ENCODE data around the gene APOLD1.
"Not testable (repeated sequence)": the region's sequence is repeated elsewhere in the genome, so short reads cannot be mapped to it uniquely, and the experiment has no call there.

APOLD1 gene, protein sequence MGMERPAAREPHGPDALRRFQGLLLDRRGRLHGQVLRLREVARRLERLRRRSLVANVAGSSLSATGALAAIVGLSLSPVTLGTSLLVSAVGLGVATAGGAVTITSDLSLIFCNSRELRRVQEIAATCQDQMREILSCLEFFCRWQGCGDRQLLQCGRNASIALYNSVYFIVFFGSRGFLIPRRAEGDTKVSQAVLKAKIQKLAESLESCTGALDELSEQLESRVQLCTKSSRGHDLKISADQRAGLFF

DNA sequence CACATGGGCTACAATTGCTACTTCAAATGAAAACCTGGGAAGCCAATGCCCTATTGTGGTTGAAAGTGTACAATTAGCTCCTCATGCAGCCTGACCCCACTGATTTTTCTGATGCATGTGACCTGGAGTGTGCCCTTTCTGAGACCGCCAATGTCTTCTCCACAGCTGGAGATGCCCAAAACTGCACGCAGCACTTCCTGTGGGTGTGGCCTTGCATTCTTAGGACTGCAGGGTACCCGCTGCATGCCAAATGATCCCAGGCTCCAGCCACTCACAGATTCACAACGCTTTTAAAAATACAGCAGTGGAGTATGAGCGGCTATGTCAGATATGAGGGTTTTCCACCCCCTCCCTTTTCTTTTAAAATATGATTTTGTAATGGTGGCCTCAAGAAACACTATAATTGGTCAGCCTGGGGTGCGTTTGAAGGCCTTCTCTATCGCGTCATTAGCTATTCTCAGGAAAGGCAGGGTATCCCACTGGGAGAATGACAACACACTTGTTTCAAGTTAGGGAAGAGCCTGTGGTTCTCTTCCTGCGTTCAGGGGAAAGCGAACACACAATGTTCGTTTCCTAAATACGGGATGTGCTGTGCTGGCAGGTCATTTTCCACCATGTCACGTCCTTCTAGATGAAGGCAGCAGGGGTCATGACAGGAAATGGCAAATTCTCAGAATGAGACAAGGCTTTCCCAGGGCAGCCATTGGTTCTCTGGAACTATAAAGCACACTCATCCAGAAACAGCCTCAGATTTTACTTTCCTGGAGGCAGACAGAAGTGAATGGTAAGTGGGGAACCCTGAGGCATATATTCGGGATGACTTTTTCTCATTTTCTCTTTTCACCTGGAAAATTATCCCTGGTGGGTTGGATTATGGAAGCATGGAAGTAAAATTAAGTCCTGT is at the start of gene APOLD1:
Gene APOLD1 (plus strand): TSS at position 749 of the 904 bp plus-strand sequence. CDS start 33 bp downstream, at position 782.
- DNase-seq (ENCODE audit: low spot score), result no peak

DNA sequence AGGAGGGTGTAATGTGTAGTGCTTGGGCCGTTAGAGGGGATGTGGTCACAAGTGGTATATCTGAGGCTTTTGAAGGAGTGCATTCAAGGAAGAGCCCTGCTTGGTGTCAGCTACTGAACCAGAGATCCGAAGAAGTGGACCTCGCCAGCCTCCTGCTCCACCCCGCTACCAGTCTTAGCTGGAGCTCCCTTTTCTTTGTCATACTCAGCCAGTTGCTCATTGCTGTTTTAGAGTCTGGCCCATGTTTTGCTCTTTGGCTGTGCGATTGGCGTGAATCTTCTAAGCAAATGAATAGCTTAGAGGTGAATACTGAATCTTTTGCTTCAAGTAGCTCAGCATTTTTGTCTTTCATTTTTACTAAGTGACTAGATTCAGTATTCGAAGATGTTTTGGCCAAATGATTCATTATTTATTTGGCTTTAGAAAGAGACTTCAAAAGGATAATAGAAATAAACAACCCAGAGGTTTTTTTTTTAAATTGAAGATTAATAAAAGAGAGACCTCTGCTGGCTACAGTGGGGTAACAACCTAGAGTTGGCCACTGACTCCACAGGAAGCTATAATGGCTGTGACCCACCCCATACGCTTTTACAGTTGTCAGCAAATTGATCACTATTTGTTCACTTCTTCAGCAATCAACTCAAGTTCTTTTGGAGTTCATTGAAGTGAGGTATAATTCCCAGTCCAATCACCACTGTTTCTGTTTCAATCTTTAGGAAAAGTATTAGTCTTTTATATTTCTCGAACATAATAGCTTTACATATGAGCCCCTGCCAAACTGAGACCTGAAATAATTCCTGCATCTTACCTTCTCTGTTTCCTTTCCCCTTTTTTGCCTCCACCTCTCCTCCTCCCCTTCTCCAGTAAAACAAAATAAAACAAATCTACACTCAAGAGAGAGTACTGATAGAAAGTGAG is 48.4 kb upstream of the APOLD1 start:
- DNase-seq (ENCODE audit: low spot score), result peak; percentile 66

DNA sequence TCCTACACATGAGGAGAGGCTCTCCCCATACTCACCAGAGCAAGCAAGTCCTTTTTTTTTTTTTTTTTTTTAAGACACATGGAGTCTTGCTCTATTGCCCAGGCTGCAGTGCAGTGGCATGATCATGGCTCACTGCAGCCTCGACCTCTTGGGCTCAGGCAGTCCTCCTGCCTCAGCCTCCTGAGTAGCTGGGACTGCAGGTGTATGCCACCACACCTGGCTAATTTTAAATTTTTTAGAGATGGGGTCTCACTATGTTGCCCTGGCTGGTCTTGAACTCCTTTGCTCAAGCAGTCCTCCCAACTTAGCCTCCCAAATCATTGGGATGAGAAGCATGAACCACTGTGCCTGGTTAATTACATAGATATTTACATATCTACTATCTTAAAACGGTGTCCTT is 47.3 kb upstream of the APOLD1 start:
- not testable (repeated sequence) for DNase-seq (ENCODE audit: low spot score)

DNA sequence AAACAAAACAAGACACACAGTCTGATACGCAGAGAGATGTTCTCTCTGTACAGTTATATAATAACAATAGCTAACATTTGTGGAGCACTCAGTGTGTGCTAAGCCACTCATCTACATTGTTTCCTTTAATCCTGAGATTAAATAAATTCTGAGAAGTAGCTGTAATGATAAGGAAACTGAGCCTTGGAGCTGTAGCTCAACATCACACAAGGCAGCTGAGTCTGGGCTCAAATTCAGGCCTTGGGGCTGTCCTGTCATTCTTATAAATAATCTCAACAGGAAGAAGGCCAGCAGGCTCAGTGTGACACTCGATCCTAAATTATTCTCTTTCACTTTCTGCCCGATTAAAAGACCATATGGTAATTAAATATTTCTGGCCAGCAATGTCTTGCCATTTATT is 43.8 kb upstream of the APOLD1 start:
- DNase-seq (ENCODE audit: low spot score), result no peak

DNA sequence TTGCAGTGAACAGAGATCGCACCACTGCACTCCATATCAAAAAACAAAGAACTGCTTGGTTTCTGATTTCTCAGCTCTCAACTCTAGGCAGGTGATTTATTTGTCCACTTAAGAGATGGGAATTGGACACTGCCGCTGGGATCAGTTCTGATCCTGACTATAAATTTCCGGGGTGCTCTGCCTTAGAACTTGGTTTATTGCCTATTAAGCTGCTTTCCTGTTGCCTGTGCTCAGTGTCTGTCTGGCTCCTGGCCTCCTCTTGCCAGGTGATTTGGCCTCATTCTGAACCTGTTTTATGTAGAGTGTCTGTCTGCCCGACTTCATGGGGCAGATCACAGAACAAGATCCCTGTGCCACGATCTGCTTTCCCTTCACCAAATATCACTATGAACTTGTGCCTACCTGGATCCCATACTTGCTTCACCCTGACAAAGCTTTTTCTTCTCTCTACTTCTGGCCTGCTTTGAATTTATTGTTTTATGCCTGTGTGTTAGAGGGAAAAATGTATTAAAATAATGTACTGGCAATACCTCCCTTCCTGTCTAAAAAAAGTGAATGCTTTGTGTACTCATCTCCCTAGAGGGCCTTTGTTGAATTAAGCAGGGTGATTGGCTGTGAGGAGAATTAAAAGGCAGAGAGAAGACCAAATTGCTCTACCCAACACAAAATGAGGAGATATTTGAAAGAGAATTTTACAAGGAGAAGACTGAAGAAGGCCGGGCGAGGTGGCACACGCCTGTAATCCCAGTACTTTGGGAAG is 40.7 kb upstream of the APOLD1 start:
- DNase-seq (ENCODE audit: low spot score), result no peak

DNA sequence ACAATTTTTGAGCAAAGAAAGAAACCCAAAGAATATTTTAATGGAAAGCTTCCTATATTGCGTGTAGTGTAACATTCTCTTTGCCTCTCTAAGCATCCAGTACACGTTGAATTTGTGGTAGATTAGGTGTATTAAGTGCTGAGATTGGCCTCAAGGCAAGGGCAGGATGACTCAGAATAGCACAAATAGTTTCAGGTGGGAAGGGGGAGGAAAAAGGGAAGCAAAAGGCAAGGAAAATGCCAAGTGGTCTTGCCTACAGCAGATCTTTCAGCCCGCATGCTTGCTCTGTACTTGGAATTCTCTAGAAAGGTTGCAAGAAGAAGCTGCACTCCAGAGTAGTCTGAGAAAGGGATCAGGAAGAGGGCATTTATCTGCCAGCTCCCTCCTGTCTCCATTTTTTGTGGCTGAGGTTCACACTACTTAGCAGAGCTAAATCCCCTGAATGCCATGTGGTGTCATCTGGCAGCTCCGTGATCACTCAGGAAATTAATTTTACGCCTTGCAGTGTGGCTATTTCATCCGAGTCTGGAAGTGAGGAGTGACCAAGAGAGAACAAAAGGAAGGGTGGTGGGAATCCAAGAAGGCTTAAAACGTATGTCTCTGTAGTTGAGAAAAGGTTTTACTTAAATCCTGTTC is 39.8 kb upstream of the APOLD1 start:
- DNase-seq (ENCODE audit: low spot score), result no peak

DNA sequence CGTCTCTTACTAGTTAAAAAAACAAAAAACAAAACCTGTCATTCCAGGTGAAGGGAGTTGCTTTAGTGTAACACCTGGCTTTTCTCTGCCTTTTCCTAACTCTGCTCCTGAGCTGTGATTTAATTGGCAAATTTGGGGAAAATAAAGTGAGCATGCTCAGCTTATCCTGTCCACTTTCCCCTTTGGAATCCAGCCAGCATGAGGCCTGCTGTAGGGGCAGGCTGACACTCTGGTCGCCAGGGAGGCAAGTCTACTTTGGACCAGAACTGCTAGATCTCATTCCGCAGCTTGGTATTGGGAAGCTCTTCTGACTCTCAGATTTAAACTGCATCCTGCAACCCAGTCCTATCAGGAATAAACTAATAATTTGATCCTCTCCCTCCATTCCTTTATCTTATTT is 38.2 kb upstream of the APOLD1 start:
- DNase-seq (ENCODE audit: low spot score), result no peak

DNA sequence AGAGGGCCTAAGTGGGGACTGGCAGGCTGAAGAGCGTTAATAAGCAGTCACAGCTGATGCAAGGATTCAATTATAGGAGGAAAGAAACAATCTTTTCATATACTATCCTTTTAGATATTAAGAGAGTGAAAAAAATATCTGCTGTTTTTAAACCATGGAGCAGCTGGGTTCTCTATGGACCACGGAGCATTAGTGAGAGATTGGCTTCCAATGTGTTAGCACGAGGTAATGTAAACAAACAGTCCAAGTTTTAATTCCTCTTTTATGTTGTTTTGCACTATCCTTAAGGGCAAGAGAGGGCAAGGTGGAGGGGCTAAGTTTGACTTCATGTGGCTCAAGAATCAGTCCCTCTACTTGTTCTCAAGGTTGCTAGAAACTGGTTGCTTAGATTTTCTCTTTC is 37.4 kb upstream of the APOLD1 start:
- no peak for DNase-seq (ENCODE audit: low spot score)

DNA sequence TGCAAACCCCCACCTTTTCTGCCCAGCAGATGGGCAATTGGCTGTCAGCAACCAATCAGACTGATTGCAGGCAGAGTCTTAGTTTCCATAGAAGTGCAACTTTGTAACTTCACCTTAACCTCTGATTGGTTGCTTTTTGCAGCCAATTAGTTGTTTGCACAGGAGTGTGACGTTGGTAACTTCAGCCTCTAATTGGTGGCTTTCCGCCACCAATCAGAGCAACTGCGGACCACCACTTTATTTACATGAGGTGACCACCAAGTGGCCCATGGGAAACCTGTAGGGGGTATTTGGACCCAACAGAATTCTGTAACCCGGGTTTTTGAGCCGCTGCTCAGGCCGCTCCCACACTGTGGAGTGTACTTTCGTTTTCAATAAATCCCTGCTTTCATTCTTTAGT is 36.0 kb upstream of the APOLD1 start:
- DNase-seq (ENCODE audit: low spot score), result no peak

DNA sequence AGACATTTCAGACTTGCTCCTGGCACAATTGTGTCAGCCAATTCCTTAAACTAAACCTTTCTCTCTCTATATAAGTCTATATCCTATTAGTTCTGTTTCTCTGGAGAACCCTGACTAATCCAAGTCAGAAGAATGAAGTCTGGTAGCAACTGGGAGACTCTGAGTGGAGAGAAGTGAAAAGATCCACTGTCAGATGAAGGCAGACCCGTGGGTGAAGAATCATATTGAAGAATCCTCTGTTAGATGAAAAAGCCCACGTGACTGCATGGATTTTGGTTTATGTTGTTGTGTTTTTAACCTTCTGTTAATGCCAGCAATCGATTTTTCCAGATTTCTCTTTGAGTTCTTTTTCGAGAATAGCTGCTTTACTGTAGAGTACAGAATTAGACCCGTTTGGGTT is 29.5 kb upstream of the APOLD1 start:
- no peak for DNase-seq (ENCODE audit: low spot score)

DNA sequence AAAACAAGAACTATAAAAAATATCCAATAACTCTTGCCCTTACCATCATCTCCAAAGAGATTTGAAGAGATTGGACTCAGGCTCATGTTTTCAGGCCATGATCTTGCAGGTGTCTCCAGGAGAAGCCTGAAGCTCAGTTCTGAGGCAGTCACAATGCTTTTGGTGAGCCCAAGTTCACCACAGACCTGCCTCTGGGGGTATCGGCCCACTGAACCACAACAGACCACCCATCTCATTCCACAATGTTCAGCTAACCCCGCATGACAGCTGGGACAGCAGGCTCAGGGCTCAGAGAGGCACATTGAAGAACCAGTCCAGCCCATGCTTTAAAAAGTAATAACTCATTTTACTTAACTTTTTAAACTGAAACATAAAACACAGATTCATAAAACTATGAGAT is 28.3 kb upstream of the APOLD1 start:
- no peak for DNase-seq (ENCODE audit: low spot score)

DNA sequence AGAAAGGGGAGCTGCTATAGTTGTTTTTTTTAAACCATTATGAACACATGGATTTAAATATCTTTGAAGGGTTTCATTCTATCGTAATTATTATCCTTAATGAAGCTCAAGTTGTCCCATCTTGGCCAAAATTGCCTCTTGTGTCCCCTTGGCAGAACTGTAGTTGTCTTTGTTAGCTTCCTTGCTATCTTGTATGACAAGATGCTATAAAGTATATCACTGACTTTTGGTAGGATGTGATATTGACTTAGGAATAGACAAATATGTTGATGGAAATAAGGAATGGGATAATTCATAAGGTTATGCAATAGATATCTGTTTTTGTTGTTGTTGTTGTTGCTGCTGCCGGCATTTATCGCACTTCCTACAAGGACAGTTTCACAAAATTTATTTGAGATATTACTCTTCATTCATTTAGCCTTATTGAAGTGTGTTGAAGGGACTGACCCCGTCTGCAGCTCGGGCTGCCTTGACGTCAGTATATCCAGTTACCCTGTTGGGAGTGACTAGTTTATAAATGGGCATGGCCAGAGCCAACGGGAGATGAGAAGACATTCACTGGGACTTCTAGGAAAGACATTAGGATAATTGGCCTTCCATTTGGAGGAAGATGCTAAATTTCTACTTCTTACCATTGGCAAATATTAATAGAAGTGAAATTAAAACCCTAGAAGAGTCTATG is 26.1 kb upstream of the APOLD1 start:
- DNase-seq (ENCODE audit: low spot score), result no peak

DNA sequence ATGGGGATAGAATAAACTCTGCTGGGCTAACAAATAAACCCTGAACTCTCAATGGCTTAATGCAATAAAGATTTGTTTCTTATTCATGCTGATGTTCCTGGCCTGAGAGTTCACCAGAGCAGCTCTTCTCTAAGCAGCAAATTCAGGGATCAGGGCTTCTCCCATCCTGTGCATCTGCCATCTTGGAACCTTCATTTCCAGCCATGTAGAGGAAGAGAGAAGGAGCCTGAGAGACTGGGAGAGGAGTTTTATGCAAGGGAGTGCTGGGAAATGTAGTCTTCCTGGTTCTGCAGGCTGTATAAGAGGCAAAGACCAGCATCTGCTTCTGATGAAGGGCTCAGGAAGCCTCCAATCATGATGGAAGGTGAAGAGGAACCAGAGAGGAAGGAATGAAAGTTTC is 20.6 kb upstream of the APOLD1 start:
- DNase-seq (ENCODE audit: low spot score), result no peak

DNA sequence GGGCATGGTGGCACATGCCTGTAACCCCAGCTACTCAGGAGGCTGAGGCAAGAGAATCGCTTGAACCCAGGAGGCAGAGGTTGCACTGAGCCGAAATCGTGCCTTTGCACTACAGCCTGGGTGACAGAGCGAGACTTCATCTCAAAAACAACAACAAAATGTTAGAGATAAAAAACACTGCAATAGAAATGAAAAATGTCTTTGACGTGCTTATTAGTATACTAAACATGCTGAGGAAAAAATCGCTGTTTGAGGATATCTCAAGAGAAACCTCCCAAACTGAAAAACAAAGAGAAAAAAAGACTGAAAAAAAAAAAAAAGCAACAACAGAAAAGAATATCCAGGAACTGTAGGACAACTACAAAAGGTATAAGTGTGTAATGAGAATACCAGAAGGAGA is 15.2 kb upstream of the APOLD1 start:
- DNase-seq (ENCODE audit: low spot score), result no peak

DNA sequence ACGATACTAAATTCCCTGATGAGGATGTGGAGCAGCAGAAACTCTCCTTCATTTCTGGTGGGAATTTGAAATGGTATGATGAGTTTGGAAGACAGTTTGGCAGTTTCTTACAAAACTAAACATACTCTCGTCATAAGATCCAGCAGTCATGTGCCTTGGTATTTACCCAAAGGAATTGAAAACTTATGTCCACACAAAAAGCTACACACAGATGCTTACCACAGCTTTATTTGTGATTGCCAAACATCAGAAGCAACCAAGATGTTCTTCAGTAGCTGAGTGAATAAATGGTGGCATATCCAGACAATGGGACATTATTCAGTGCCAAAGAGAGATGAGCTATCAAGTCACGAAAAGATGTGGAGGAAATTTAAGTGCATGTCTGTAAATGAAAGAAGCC is 10.7 kb upstream of the APOLD1 start:
- no peak for DNase-seq (ENCODE audit: low spot score)

DNA sequence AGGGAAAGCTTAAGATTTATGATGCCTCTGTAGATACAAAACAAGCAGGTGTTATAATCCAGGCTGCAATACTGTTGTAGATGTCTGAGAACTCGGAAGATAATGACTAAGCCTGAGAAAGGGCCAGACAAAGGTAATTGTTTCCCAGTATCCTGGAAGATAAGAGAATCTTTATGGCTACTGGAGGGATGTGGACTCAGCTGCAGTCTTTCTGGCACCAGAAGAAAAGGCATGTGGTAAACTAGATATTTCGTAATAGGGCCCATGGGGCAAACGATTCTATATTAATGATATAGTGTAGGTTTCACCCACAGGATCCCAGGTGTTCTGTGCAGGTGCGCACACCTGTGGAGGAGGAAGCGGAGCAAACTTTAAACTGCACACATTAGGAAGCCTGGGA is 9.2 kb upstream of the APOLD1 start:
- DNase-seq (ENCODE audit: low spot score), result no peak

DNA sequence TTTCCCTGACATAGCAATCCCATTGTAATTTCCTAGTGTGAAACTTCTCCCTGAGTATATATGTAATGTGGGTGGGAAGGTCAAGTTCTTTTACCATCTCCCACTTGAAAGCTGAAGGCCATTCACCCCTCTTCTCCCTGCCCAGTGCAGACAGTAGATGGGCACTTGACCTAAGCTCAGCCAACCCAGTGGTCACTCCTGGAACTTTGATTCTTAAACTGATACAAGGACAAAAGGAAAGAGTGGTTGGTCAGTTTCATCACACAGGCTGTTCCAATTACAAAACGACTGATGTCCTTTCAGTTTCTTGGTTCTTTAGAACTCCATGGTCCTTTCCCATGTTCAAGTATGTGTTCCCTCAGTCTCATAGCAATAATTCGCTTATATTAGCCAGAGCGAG is 8.4 kb upstream of the APOLD1 start:
- no peak for DNase-seq (ENCODE audit: low spot score)

DNA sequence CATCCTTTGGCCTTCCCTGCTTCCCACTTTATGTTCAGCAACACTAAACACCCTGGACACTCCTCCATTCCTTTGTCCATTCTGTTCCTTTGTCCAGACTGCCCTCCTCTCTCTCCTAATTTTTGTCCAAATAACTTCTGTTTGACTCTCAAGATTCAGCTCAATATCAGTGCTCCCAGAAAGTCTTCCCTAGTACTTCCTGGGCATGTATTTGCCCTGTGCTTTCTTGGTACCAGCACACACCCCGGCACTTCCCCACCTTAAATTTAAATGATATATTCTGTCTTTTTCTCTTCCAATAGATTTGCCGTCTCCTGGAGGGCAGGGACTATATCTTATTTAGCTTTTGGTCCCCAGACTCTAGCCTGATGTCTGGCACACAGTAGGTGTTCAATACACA is 6.5 kb upstream of the APOLD1 start:
- DNase-seq (ENCODE audit: low spot score), result no peak

DNA sequence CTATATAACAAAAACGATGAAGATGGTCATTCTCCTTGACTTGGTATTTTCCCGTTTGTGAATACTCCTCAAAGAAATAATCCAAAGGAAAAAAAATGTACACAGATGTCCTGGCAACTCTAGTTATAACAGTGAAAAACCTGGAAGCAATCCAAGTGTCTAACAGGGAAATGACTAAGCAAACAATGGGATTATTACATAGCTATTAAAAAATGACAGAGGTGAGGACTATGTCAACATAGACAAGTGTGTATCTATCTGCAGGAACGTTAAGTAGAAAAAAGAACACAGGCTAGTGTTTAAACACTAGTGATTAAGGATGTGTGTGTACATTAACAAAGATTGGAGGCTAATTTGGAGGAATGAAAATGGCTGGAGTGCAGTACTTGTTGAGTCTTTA is 5.9 kb upstream of the APOLD1 start:
- no peak for DNase-seq (ENCODE audit: low spot score)

DNA sequence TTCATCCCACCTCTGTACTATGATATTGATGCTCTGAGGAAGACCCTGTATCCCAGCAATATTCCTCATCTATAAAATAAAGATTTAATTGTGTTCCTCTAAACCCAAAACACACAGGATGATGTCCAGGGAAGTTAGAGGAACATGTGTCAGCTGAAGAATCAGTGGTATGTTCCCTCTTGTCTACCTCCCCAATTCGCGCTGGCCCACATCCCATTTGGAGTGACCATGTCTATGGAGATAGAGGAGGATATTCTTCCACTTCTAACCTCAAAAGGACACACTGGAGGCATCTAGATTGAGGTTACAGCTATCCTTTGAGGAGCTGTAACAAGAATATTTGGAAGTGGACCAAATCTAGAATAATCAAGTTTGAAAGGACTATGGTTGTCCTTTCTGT is 1.3 kb upstream of the APOLD1 start:
- no peak for DNase-seq (ENCODE audit: low spot score)

DNA sequence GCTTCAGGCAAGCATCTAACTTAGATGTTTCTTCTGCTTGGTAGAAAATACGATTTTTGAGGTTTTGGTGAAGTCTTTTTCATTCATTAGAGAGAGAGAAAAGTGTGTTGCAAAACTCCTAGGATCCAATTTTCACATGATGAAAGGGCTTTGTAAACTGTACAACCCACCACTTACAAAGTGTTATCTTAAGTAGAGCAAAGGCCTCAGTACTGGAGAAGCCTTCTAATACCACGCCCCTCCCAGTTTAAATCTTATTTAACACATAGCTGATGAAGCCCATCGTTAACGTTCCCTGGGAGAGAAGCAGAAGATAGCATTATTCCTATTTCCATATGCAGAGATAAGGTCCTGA is 869 bp downstream of the APOLD1 start:
- no peak for DNase-seq (ENCODE audit: low spot score)
